GM23248 (cell line): ENCODE results near the gene PTPN14. TPM values are rescaled to one million over a fixed set of nuclear protein-coding genes. Genes with fewer than 3 reads are reported as not detected.

Experiments used
- DNase-seq: peaks from one replicate; pipeline ENCODE4 v3.0.0-alpha.2; 2015
- H2AFZ ChIP-seq: fragments of 200-600 bp; sonication (generic); 2 replicates; pipeline ENCODE4 v1.6.1; 2016; ENCODE audit warnings: antibody characterized with exemption
- H3F3A ChIP-seq: fragments of 200-600 bp; sonication (generic); 2 replicates; pipeline ENCODE4 v1.6.1; 2016; ENCODE audit warnings: mild to moderate bottlenecking, antibody characterized with exemption, mixed run types; ENCODE audit not compliant: insufficient read depth
- H3K27ac ChIP-seq: fragments of 200-600 bp; sonication (generic); 2 replicates; pipeline ENCODE4 v1.5.1; 2016; ENCODE audit warnings: mild to moderate bottlenecking
- H3K27me3 ChIP-seq: fragments of 200-600 bp; sonication (generic); replicated peaks from 2 replicates; pipeline ENCODE4 v1.6.1; 2016; ENCODE audit warnings: mild to moderate bottlenecking; ENCODE audit not compliant: insufficient read depth
- H3K36me3 ChIP-seq: fragments of 200-600 bp; sonication (generic); 2 replicates; pipeline ENCODE4 v1.6.1; 2016; ENCODE audit warnings: low read depth, mild to moderate bottlenecking
- H3K4me1 ChIP-seq: fragments of 200-600 bp; sonication (generic); 2 replicates; pipeline ENCODE4 v1.6.1; 2016; ENCODE audit warnings: mild to moderate bottlenecking; ENCODE audit not compliant: insufficient read depth
- H3K4me2 ChIP-seq: fragments of 200-600 bp; sonication (generic); one replicate; pipeline ENCODE4 v1.6.1; 2016; ENCODE audit warnings: mild to moderate bottlenecking; ENCODE audit not compliant: unreplicated experiment
- H3K4me3 ChIP-seq: fragments of 200-600 bp; sonication (generic); 2 replicates; pipeline ENCODE4 v1.5.1; 2016; ENCODE audit warnings: mild to moderate bottlenecking
- H3K79me2 ChIP-seq: fragments of 200-600 bp; sonication (generic); 2 replicates; pipeline ENCODE4 v1.6.1; 2016; ENCODE audit warnings: mild to moderate bottlenecking; ENCODE audit not compliant: insufficient read depth
- H3K9ac ChIP-seq: fragments of 200-600 bp; sonication (generic); 2 replicates; pipeline ENCODE4 v1.6.1; 2016; ENCODE audit warnings: mild to moderate bottlenecking
- H3K9me2 ChIP-seq: fragments of 200-600 bp; sonication (generic); 2 replicates; pipeline ENCODE4 v1.6.1; 2016; ENCODE audit warnings: mixed run types, mild to moderate bottlenecking, moderate library complexity; ENCODE audit not compliant: insufficient read depth
- H3K9me3 ChIP-seq: fragments of 200-600 bp; sonication (generic); one replicate; pipeline ENCODE4 v1.6.1; 2017; ENCODE audit warnings: low read depth
- H4K20me1 ChIP-seq: fragments of 200-600 bp; sonication (generic); 2 replicates; pipeline ENCODE4 v1.6.0; 2016; ENCODE audit not compliant: insufficient read depth
- EZH2 ChIP-seq: fragments of 200-600 bp; sonication (generic); IDR thresholded peaks from 2 replicates; pipeline ENCODE4 v1.6.1; 2018; ENCODE audit warnings: antibody characterized with exemption, mild to moderate bottlenecking; ENCODE audit not compliant: insufficient read depth, poor library complexity, severe bottlenecking
- EZH2phosphoT487 ChIP-seq: fragments of 200-600 bp; sonication (generic); IDR thresholded peaks from 2 replicates; pipeline ENCODE4 v1.6.1; 2018; ENCODE audit warnings: antibody characterized with exemption, moderate library complexity, mild to moderate bottlenecking, low read depth; ENCODE audit not compliant: insufficient read depth
- WGBS, 2 experiments: methylation state at CpG; one replicate each; pipeline ENCODE4 v1.1.6; 2015 to 2017; ENCODE audit warnings: low lambda C conversion rate in 2 of 2, low coverage in 1 of 2; ENCODE audit errors: missing lambda C conversion rate in 2 of 2; 5-methylcytosine and 5-hydroxymethylcytosine counted together
- in situ Hi-C: fragments of 300-500 bp; cut with MboI; formaldehyde crosslinking; loops from 2 replicates; pipeline ENCODE4 v1.15.0; 2020
- polyA plus RNA-seq: library from polyadenylated mRNA; unstranded; fragments of >200 nt; fragmentation: Nextera tagmentation; extraction: Ambion mirVana; gene quantifications from 2 replicates; pipeline ENCODE4 v1.2.1, GENCODE V29; 2016
- total RNA-seq: library from RNA; depleted of rRNA; stranded (reverse); fragments of >200 nt; shearing (Covaris generic); gene quantifications from 2 replicates; pipeline ENCODE4 v1.2.3, GENCODE V29; 2014

The PTPN14 gene
- total and polyA plus RNA-seq, 2 experiments from 2014 or later = 38.7 to 49.8 TPM

- Histone ChIP-seq H4K20me1 (peaks cover 44% of the 10 kb centered on the region), H3K4me2 (no peak overlapping the region), H3F3A (no peaks in the 10 kb centered on the region; the same call in 1 of the 2 replicates), H3K4me1 (peaks cover 23% of the 10 kb centered on the region), H2AFZ (no peak overlapping the region), H3K9me3 (no peaks in the 10 kb centered on the region), H3K9ac (no peak overlapping the region), H3K4me3 (no peak overlapping the region), H3K79me2 (peaks cover 100% of the 10 kb centered on the region), H3K36me3 (no peaks in the 10 kb centered on the region; the same call in 1 of the 2 replicates), H3K27me3 (no peaks in the 10 kb centered on the region), H3K9me2 (no peaks in the 10 kb centered on the region), H3K27ac (no peak overlapping the region)
- no peak for DNase-seq
- TF ChIP-seq EZH2 (no peak), EZH2phosphoT487 (no peak)
- in situ Hi-C loops = no loop called here
- WGBS, 2 experiments = 92 to 95% methylated on average over 5 of the region's 5 CpGs
Measured at GRCh38 chr1:214540324-214540723, 11.1 kb downstream of the PTPN14 start.

GRCh38 chr1:214538496-214538895 lies 12.9 kb downstream of the PTPN14 start:
- Histone ChIP-seq H3K9ac (no peak overlapping the region), H3K79me2 (peaks cover 100% of the 10 kb centered on the region), H3K9me2 (no peaks in the 10 kb centered on the region), H2AFZ (no peak overlapping the region), H3K27me3 (no peaks in the 10 kb centered on the region), H3K4me1 (peaks cover 23% of the 10 kb centered on the region), H3K4me2 (no peak overlapping the region), H4K20me1 (peaks cover 44% of the 10 kb centered on the region), H3K36me3 (no peaks in the 10 kb centered on the region; the same call in 1 of the 2 replicates), H3K9me3 (no peaks in the 10 kb centered on the region), H3F3A (peaks cover 4% of the 10 kb centered on the region; the same call in 1 of the 2 replicates), H3K4me3 (no peak overlapping the region), H3K27ac (no peak overlapping the region)
- no peak for TF ChIP-seq EZH2
- TF ChIP-seq EZH2phosphoT487 = no peak
- 69 to 73% methylated on average over 3 of the region's 3 CpGs for WGBS, 2 experiments
- DNase-seq = no peak
- in situ Hi-C loops = no loop called here

- H3K9ac ChIP-seq = no peak overlapping the region
- no peak for DNase-seq
- peaks cover 23% of the 10 kb centered on the region for H3K4me1 ChIP-seq
- H4K20me1 ChIP-seq = peaks cover 42% of the 10 kb centered on the region
- no peak overlapping the region for H2AFZ ChIP-seq
- no peak overlapping the region for H3K4me3 ChIP-seq
- no peaks in the 10 kb centered on the region for H3K9me2 ChIP-seq
- no peak overlapping the region for H3K27ac ChIP-seq
- H3F3A ChIP-seq = peaks cover 4% of the 10 kb centered on the region; the same call in 1 of the 2 replicates
- TF ChIP-seq EZH2phosphoT487 = no peak
- TF ChIP-seq EZH2 = no peak
- in situ Hi-C loops = no loop called here
- H3K36me3 ChIP-seq = no peaks in the 10 kb centered on the region; the same call in 1 of the 2 replicates
- no peaks in the 10 kb centered on the region for H3K9me3 ChIP-seq
- peaks cover 100% of the 10 kb centered on the region for H3K79me2 ChIP-seq
- WGBS, 2 experiments = 79% methylated on average over 4 of the region's 4 CpGs
- no peak overlapping the region for H3K4me2 ChIP-seq
- no peaks in the 10 kb centered on the region for H3K27me3 ChIP-seq
Measured at GRCh38 chr1:214537872-214538473, 13.4 kb downstream of the PTPN14 start.

GRCh38 chr1:214537219-214537618 lies 14.2 kb downstream of the PTPN14 start:
- 75 to 78% methylated on average over 5 of the region's 5 CpGs for WGBS, 2 experiments
- no peaks in the 10 kb centered on the region for H3K27me3 ChIP-seq

More at GRCh38 chr1:214537219-214537618, 14.2 kb downstream of the PTPN14 start:
- Histone ChIP-seq H3K4me1 (peaks cover 23% of the 10 kb centered on the region), H3K9ac (no peak overlapping the region), H3K9me2 (no peaks in the 10 kb centered on the region), H2AFZ (no peak overlapping the region), H3K36me3 (0 out of 2 replicates have a peak, but pooled peaks cover 6% of the 10 kb centered on the region), H3K79me2 (peaks cover 100% of the 10 kb centered on the region), H4K20me1 (peaks cover 37% of the 10 kb centered on the region), H3K4me2 (no peak overlapping the region), H3K27ac (no peak overlapping the region), H3K4me3 (no peak overlapping the region), H3F3A (peaks cover 4% of the 10 kb centered on the region; the same call in 1 of the 2 replicates), H3K9me3 (no peaks in the 10 kb centered on the region)
- peak; percentile 42 for DNase-seq
- in situ Hi-C loops = no loop called here
- no peak for TF ChIP-seq EZH2phosphoT487
- TF ChIP-seq EZH2 = no peak
